Fibroblast of mammary gland (primary cell): ENCODE data around the gene TRAIP.
A peak's percentile ranks its signal among the peaks of the same experiment; 100 is the strongest.

Source experiments
- DNase-seq: peaks from one replicate; pipeline ENCODE4 v3.0.0-alpha.2; 2010; ENCODE audit warnings: low read depth
- H3K4me3 ChIP-seq: 2 replicates; pipeline ENCODE4 v1.5.1; 2011; ENCODE audit warnings: low read depth, mild to moderate bottlenecking, low read length, moderate library complexity; ENCODE audit not compliant: control insufficient read depth
- CTCF ChIP-seq: conservative IDR thresholded peaks from 2 replicates; pipeline ENCODE4 v1.5.1; 2011; ENCODE audit warnings: low read depth, low read length, inconsistent platforms; ENCODE audit not compliant: control insufficient read depth, insufficient read depth

Gene TRAIP

GRCh38 chr3:49899815-49900214 lies 43.5 kb upstream of the TRAIP start:
- TF ChIP-seq CTCF, result peak; percentile 27
- DNase-seq, result peak; percentile 17
- no peak overlapping the region for H3K4me3 ChIP-seq

- no peak for DNase-seq
- TF ChIP-seq CTCF, result no peak
- no peak overlapping the region for H3K4me3 ChIP-seq
Observed at GRCh38 chr3:49898991-49899390, 42.6 kb upstream of the TRAIP start.

GRCh38 chr3:49896345-49896744 lies 40.0 kb upstream of the TRAIP start:
- no peak for DNase-seq
- no peak overlapping the region for H3K4me3 ChIP-seq

GRCh38 chr3:49895791-49896190 lies 39.4 kb upstream of the TRAIP start:
- H3K4me3 ChIP-seq, result no peak overlapping the region
- TF ChIP-seq CTCF, result no peak
- no peak for DNase-seq

More at GRCh38 chr3:49896345-49896744, 40.0 kb upstream of the TRAIP start:
- TF ChIP-seq CTCF, result no peak

- DNase-seq, result no peak
- no peak overlapping the region for H3K4me3 ChIP-seq
- TF ChIP-seq CTCF, result no peak
Observed at GRCh38 chr3:49889296-49889695, 32.9 kb upstream of the TRAIP start.

GRCh38 chr3:49886922-49887265 lies 30.5 kb upstream of the TRAIP start:
- no peak overlapping the region for H3K4me3 ChIP-seq
- TF ChIP-seq CTCF, result no peak
- DNase-seq, result no peak

GRCh38 chr3:49883998-49884397 lies 27.6 kb upstream of the TRAIP start:
- H3K4me3 ChIP-seq, result no peak overlapping the region
- DNase-seq, result peak; percentile 16
- no peak for TF ChIP-seq CTCF
